Measurements from ENCODE around the gene PTPRN2.

PTPRN2 gene

DNA sequence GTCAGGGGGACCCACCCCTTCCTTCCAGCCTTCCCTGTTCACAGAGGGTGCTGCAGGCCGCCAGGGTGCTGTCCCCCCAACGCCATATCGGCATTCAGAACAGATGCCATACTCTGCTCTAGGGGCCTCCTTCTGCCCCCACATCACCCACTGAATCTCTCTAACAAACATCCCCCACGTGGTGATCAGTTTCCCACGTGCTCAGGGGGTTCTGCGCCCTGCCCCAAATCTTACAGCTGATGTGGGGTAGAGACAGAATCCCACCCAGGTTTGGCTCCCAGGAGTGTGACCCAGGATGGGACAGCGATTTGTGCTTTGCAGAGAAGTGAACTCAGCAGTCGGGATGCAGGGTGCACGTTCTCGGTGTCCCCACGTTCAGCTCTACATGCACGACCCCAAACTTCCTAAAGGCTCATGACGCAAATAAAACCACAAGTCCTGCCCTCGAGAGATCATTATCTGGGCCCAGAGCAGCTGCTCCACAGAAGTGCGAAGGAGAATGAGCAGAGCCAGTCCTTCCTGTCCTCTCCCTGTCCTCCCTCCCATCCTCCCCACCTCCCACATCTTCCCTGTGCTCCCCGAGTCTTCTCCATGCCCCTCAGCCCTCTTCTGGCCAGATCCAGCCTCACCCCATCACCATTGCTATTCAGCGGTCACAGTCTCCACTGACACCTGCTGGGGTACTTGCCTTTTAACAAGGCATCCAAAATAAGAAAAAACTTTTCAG is 827.5 kb downstream of the PTPRN2 start:
- no peak for DNase-seq (ENCODE audit: low read depth in 2 of 2)

DNA sequence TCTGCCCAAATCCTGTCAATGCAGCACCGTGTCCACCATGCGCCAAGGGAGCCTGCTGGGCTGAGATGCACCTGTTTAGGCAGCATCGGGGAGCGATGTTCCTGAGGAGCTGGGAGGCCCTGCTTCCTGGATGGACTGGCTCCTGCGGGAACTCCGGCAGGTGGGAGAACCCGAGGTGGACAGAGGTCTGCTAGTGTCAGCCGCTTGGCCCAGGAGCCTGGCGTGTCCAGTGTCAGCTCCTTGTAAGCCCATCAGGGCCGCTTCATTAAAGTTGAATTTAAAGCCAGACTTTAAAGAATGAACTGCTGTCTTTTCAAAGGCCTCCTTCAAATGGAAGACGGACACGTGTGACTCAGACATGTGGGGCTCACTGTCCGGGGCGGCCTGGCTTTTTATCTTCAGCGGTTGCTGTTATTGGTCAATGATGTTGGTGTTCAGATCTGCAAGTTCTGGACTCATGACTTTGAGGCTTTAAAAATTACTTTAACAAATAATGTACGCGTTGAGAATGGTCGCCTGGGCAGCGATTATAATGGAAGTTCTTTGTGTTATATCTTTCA is 828.3 kb downstream of the PTPRN2 start:
- no peak for DNase-seq (ENCODE audit: low read depth in 2 of 2)

DNA sequence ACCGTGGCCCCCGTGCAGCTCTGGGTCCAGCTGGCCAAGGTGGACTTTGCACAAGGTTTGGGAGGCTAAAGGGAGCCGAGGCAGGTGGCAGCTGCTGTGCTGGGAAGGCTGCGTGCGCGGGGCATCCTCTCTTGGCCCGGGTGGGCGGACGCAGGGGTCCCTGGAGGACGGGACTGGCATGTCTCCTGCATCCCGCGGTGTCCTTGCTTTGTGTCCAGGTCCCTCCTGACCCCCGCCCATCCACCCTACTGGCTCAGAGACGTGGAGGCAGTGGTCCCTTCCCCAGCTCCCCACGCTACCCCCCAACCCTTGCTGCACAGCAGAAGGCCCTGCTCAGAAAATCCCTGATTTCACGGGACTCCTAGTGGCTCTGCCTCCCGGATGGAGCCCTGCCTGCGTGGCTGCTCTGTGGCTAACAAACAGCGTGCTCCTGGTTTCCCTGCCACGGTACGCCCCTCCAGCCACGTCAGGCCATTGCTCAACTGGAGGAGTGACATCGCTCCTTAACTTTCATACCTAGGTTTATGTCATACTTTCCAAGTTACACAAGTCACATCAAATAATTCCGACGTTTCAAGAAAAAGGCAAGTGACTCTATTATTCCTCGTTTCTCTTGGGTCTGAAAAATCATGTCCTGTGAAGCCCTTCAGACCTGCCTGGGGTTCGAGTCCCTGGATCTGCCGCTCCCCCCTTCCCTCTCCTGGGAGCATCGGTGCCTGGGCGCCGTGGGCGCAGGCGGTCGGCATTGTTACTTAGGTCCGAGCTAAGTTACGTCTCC is 829.0 kb downstream of the PTPRN2 start:
- DNase-seq (ENCODE audit: low read depth in 2 of 2) = no peak

DNA sequence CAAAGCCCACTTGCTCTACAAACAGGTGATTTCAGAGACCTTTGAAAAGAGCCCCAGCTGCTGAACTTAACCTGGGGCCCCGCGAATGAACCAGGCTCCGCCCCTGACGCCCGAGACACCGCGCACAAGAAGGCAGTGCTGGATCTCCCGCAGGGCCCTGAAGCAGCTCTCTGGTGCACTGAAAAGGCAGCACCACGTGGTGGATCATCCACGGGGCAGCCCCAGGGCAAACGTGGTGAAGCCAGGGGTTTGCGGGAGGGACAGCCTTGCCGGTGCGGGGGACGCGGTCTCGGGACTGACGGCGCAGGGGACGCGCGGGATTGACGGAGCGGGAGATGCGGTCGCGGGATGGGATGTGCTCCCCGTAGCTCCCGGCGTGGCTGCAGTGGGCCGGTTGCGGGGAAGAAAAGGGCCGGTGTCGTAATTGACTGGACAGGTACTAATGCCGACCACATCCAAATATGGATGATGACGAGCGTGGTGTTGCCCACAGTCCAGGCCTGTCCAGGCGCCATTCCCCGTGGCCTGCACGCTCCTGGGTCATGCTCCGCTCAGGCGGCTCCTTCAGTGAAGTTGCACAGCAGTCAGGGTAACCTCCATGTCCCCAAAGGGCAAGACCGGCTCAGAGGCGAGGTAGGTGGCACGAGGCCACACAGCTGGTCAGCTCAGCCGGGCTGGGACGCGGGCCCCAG is 829.7 kb downstream of the PTPRN2 start:
- no peak for DNase-seq (ENCODE audit: low read depth in 2 of 2)

DNA sequence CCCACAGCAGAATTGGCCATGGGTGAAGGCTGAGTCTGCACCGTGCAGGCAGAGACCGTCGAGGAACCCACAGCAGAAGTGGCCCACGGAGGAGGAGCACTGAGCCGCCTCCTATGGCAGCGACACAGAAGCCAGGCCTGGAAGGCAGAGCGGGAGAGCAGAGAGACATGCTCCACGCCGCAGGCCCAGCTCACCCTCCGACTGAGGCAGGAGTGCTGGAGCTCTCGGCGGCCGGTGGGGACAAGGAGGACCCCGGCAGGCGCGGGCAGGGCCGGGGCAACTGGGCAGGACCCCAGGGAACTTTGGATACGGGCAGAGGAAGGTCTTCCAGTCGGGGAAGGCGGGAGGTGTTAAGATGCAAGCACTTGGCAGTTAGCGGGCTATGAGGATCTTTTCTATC is 830.4 kb downstream of the PTPRN2 start:
- no peak for DNase-seq (ENCODE audit: low read depth in 2 of 2)

GRCh38 chr7:157755741-157756140 is 831.9 kb downstream of the PTPRN2 start:
- DNase-seq (ENCODE audit: low read depth in 2 of 2) = no peak

- no peak for DNase-seq (ENCODE audit: low read depth in 2 of 2)
Measured at GRCh38 chr7:157754416-157754790, 833.2 kb downstream of the PTPRN2 start.

- no peak for DNase-seq (ENCODE audit: low read depth in 2 of 2)
Measured at GRCh38 chr7:157753713-157754415, 833.8 kb downstream of the PTPRN2 start.

DNA sequence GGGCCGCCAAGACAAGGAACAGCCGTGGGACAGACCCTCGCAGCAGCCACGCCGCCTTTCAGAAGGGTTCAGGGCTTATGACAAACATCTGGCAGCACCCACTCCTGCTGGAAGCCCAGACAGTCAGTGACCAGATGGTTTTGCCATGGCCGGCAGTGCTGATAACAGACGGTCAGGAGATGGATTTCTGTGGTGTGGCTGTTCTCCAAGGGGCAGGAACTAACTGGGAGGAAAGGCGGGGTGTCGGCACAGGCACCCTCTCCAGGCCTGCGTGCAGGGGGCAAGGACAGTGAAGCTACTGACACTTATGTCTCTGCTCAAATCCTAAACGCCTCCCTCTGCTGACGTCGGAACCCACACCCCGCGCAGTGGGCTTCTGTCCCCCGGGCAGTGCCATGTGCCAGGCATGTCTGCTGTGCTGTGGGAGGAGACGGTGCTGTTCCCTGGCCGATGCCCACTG is 834.8 kb downstream of the PTPRN2 start:
- DNase-seq (ENCODE audit: low read depth in 2 of 2) = no peak

- DNase-seq (ENCODE audit: low read depth in 2 of 2) = no peak
Measured at GRCh38 chr7:157751951-157752673, 835.5 kb downstream of the PTPRN2 start.

DNA sequence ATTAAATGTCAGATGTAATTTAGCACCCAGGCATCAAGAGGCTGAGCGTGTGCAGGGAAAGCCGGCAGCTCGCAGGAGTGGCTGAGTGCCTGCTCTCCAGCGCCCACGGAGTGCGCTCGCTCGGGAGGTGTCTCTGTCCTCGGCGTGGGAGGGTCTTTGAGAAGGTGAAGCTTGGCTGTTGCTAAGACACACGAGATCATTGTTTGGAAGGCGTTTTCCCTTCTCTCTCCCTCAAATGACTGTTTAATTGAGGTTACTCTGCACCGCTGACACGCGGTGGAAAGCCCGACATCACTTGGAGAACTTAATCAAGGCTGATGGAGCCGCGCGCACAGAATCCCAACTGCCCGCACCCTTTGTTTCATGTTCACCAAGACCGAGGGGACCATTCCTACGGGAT is 836.2 kb downstream of the PTPRN2 start:
- DNase-seq (ENCODE audit: low read depth in 2 of 2) = no peak

GRCh38 chr7:157750291-157750690 is 837.3 kb downstream of the PTPRN2 start:
- no peak for DNase-seq (ENCODE audit: low read depth in 2 of 2)

- no peak for DNase-seq (ENCODE audit: low read depth in 2 of 2)
Measured at GRCh38 chr7:157745721-157746709, 841.6 kb downstream of the PTPRN2 start.

- no peak for DNase-seq (ENCODE audit: low read depth in 2 of 2)
Measured at GRCh38 chr7:157744786-157745601, 842.6 kb downstream of the PTPRN2 start.

DNA sequence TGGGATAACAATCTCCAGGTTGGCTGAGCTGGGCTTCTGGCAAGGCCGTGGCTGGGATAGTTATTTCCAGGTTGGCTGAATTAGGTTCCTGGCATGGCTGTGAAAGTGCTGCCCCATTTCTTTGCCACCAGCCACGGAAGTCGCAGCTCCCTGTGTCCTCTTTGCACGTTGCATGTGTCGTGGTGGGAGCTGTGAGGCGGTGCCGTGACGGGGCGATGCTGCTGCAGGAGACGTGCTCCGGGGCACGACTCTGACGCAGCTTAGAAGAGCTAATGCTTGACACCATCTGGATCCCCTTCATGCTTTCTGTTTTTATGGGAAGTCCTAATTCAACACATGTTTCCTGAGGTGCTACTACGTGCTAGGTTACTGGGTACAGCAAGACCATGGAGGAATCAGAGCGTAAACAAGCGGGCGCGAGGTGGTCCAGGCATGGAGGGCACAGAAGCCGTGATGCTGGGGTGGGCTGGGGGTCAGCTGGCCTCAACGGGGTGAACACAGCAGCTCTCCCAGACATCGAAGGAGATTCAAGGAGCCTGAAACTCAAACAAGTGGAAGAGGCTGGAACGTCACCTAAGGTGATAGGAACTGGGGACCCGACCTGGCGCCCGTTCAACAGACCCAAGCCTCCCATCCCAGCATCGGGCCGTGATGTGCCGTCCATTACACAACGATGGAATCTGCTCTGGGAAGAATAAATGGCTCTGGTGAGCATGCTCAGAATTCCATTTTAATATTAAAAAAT is 843.7 kb downstream of the PTPRN2 start:
- no peak for DNase-seq (ENCODE audit: low read depth in 2 of 2)

DNA sequence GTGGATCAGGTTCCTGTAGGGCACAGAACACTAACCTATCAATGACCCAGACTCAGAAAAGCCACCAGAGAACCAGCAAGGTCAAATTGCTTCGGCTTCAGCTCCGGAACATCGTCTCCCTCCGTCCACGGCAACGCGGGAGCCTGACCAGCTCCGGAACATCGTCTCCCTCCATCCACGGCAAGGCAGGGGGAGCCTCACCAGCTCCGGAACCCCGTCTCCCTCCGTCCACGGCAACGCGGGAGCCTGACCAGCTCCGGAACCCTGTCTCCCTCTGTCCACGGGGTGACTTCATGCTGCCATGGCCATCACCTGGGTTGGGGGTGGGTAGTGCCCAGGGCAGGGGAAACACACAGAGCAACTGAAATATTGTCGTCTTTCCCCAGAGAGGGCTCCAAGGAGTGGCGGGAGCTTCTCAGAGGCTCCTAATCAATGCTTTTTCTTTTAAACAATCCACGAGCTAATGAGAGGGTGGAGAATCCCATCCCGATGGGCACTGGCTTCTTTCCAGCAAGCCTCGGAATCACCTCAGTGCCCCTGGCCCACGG is 847.3 kb downstream of the PTPRN2 start:
- DNase-seq (ENCODE audit: low read depth in 2 of 2) = no peak

GRCh38 chr7:157739650-157740049 is 848.0 kb downstream of the PTPRN2 start:
- no peak for DNase-seq (ENCODE audit: low read depth in 2 of 2)

DNA sequence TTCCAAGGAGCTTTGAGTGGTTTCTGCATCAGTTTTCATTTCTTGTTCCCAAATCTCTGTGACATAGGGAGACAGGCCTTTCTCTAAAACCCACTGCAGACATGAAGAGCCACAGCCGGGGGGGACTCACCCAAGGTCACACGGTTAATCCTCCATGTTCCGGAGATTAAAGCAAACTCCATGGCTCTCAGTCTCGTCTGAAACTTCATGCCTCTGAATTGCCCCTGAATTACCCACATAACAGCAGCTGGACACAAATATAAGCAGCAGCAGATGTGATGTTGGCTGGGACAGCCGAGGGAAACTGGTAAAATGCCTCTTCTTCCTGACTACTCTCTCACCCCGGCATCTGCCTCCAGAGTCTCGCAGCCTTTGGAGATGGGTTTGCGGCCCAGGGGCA is 848.6 kb downstream of the PTPRN2 start:
- no peak for DNase-seq (ENCODE audit: low read depth in 2 of 2)

Measured in stimulated activated CD8-positive, alpha-beta memory T cell treated with anti-CD3 and anti-CD28 coated beads, Interleukin-7, amount 100 ng/mL, for 1 hour (primary cell).